ENCODE measurements around the gene CALML4. TPM values are rescaled to one million over a fixed set of nuclear protein-coding genes. Genes with fewer than 3 reads are reported as not detected.

CALML4 gene
- total RNA-seq, 1 donor from 2014 or later: 0.91 TPM

- peaks cover 46% of the 10 kb centered on the region for H3K79me2 ChIP-seq (ENCODE audit: insufficient read depth, low read length)
- H3K4me1 ChIP-seq (ENCODE audit: insufficient read depth, low read length): no peaks in the 10 kb centered on the region
- Mint-ChIP-seq H3K4me3 (ENCODE audit: unreplicated experiment) (no peak overlapping the region), H3K9me3 (ENCODE audit: unreplicated experiment) (no peaks in the 10 kb centered on the region), H3K36me3 (ENCODE audit: low read depth, unreplicated experiment) (peaks cover 18% of the 10 kb centered on the region), H3K27ac (ENCODE audit: unreplicated experiment) (no peak overlapping the region), H3K4me1 (ENCODE audit: low read depth, unreplicated experiment) (no peaks in the 10 kb centered on the region), H3K27me3 (ENCODE audit: low read depth, unreplicated experiment) (no peaks in the 10 kb centered on the region)
- TF ChIP-seq EZH2 (IDR thresholded peaks at IDR 0.05; ENCODE audit: insufficient read depth, low read length): no peak
- TF ChIP-seq CTCF (IDR thresholded peaks at IDR 0.05; ENCODE audit: insufficient read depth, low read depth, low read length): no peak
- no peak overlapping the region for H3K4me3 ChIP-seq (ENCODE audit: insufficient read depth, low read depth, low read length)
- no peak for DNase-seq (ENCODE audit: low read depth)
- H3K4me2 ChIP-seq (ENCODE audit: low read length): no peak overlapping the region
- H3K9ac ChIP-seq (ENCODE audit: low read length): no peak overlapping the region
- H4K20me1 ChIP-seq (ENCODE audit: insufficient read depth, low read length): peaks cover 44% of the 10 kb centered on the region
- no peaks in the 10 kb centered on the region for H3K9me3 ChIP-seq (ENCODE audit: insufficient read depth, low read depth, low read length)
- FAIRE-seq: no peak
- no peak overlapping the region for H3K27ac ChIP-seq (ENCODE audit: low read depth, low read length)
- H3K27me3 ChIP-seq (ENCODE audit: insufficient read depth, low read length): no peaks in the 10 kb centered on the region
- H2AFZ ChIP-seq (ENCODE audit: low read depth, low read length): no peak overlapping the region
- peaks cover 2% of the 10 kb centered on the region for H3K36me3 ChIP-seq (ENCODE audit: insufficient read depth, low read length)
Observed at GRCh38 chr15:68218847-68219798, 14.0 kb upstream of the CALML4 start.

- Histone ChIP-seq H3K9ac (ENCODE audit: low read length) (no peak overlapping the region), H3K27me3 (ENCODE audit: insufficient read depth, low read length) (no peaks in the 10 kb centered on the region), H3K9me3 (ENCODE audit: insufficient read depth, low read depth, low read length) (no peaks in the 10 kb centered on the region), H3K36me3 (ENCODE audit: insufficient read depth, low read length) (peaks cover 2% of the 10 kb centered on the region), H4K20me1 (ENCODE audit: insufficient read depth, low read length) (peaks cover 40% of the 10 kb centered on the region), H3K4me3 (ENCODE audit: insufficient read depth, low read depth, low read length) (no peak overlapping the region), H2AFZ (ENCODE audit: low read depth, low read length) (no peak overlapping the region), H3K4me2 (ENCODE audit: low read length) (no peak overlapping the region), H3K79me2 (ENCODE audit: insufficient read depth, low read length) (peaks cover 39% of the 10 kb centered on the region), H3K4me1 (ENCODE audit: insufficient read depth, low read length) (no peaks in the 10 kb centered on the region), H3K27ac (ENCODE audit: low read depth, low read length) (no peak overlapping the region)
- TF ChIP-seq EZH2 (IDR thresholded peaks at IDR 0.05; ENCODE audit: insufficient read depth, low read length) (no peak), CTCF (IDR thresholded peaks at IDR 0.05; ENCODE audit: insufficient read depth, low read depth, low read length) (no peak)
- no peak overlapping the region for H3K27ac Mint-ChIP-seq (ENCODE audit: unreplicated experiment)
- no peaks in the 10 kb centered on the region for H3K27me3 Mint-ChIP-seq (ENCODE audit: low read depth, unreplicated experiment)
- H3K9me3 Mint-ChIP-seq (ENCODE audit: unreplicated experiment): no peaks in the 10 kb centered on the region
- no peaks in the 10 kb centered on the region for H3K4me1 Mint-ChIP-seq (ENCODE audit: low read depth, unreplicated experiment)
- H3K4me3 Mint-ChIP-seq (ENCODE audit: unreplicated experiment): no peak overlapping the region
- H3K36me3 Mint-ChIP-seq (ENCODE audit: low read depth, unreplicated experiment): peaks cover 18% of the 10 kb centered on the region
- DNase-seq (ENCODE audit: low read depth) (no peak), FAIRE-seq (no peak)
Observed at GRCh38 chr15:68218331-68218730, 13.2 kb upstream of the CALML4 start.

GRCh38 chr15:68217341-68217740, 12.2 kb upstream of the CALML4 start:
- Histone ChIP-seq H3K4me1 (ENCODE audit: insufficient read depth, low read length) (no peaks in the 10 kb centered on the region), H3K36me3 (ENCODE audit: insufficient read depth, low read length) (peaks cover 2% of the 10 kb centered on the region), H3K9me3 (ENCODE audit: insufficient read depth, low read depth, low read length) (no peaks in the 10 kb centered on the region), H2AFZ (ENCODE audit: low read depth, low read length) (no peak overlapping the region), H3K9ac (ENCODE audit: low read length) (no peak overlapping the region), H3K4me3 (ENCODE audit: insufficient read depth, low read depth, low read length) (no peak overlapping the region), H3K4me2 (ENCODE audit: low read length) (no peak overlapping the region), H3K27me3 (ENCODE audit: insufficient read depth, low read length) (no peaks in the 10 kb centered on the region), H3K27ac (ENCODE audit: low read depth, low read length) (no peak overlapping the region), H4K20me1 (ENCODE audit: insufficient read depth, low read length) (peaks cover 36% of the 10 kb centered on the region), H3K79me2 (ENCODE audit: insufficient read depth, low read length) (peaks cover 35% of the 10 kb centered on the region)
- DNase-seq (ENCODE audit: low read depth) (no peak), FAIRE-seq (no peak)
- no peaks in the 10 kb centered on the region for H3K9me3 Mint-ChIP-seq (ENCODE audit: unreplicated experiment)
- peaks cover 15% of the 10 kb centered on the region for H3K36me3 Mint-ChIP-seq (ENCODE audit: low read depth, unreplicated experiment)
- no peak overlapping the region for H3K27ac Mint-ChIP-seq (ENCODE audit: unreplicated experiment)
- no peak overlapping the region for H3K4me3 Mint-ChIP-seq (ENCODE audit: unreplicated experiment)
- H3K27me3 Mint-ChIP-seq (ENCODE audit: low read depth, unreplicated experiment): no peaks in the 10 kb centered on the region
- H3K4me1 Mint-ChIP-seq (ENCODE audit: low read depth, unreplicated experiment): no peaks in the 10 kb centered on the region
- TF ChIP-seq CTCF (IDR thresholded peaks at IDR 0.05; ENCODE audit: insufficient read depth, low read depth, low read length): no peak
- no peak for TF ChIP-seq EZH2 (IDR thresholded peaks at IDR 0.05; ENCODE audit: insufficient read depth, low read length)
